ENCODE data around the gene PDE3A.

The PDE3A gene

GRCh38 chr12:20469300-20469699 lies 101.0 kb downstream of the PDE3A start:
- in situ Hi-C loops (cut with HindIII; ENCODE audit: low sequenced_read_pairs) = no loop called here
- DNase-seq (ENCODE audit: low read depth, low spot score) = no peak
- no peak for TF ChIP-seq CTCF (IDR thresholded peaks at IDR 0.05; ENCODE audit: low read depth, low read length)
- no peak overlapping the region for H3K4me3 ChIP-seq (ENCODE audit: low read depth, low read length)

GRCh38 chr12:20469756-20470155 lies 101.4 kb downstream of the PDE3A start:
- H3K4me3 ChIP-seq (ENCODE audit: low read depth, low read length) = no peak overlapping the region
- in situ Hi-C loops (cut with HindIII; ENCODE audit: low sequenced_read_pairs) = no loop called here
- DNase-seq (ENCODE audit: low read depth, low spot score) = no peak
- no peak for TF ChIP-seq CTCF (IDR thresholded peaks at IDR 0.05; ENCODE audit: low read depth, low read length)

GRCh38 chr12:20472102-20472782 lies 103.9 kb downstream of the PDE3A start:
- in situ Hi-C loops (cut with HindIII; ENCODE audit: low sequenced_read_pairs) = no loop called here

GRCh38 chr12:20473133-20473532 lies 104.8 kb downstream of the PDE3A start:
- no peak for TF ChIP-seq CTCF (IDR thresholded peaks at IDR 0.05; ENCODE audit: low read depth, low read length)
- H3K4me3 ChIP-seq (ENCODE audit: low read depth, low read length) = no peak overlapping the region
- DNase-seq (ENCODE audit: low read depth, low spot score) = no peak
- in situ Hi-C loops (cut with HindIII; ENCODE audit: low sequenced_read_pairs) = no loop called here

More at GRCh38 chr12:20472102-20472782, 103.9 kb downstream of the PDE3A start:
- TF ChIP-seq CTCF (IDR thresholded peaks at IDR 0.05; ENCODE audit: low read depth, low read length) = no peak
- H3K4me3 ChIP-seq (ENCODE audit: low read depth, low read length) = no peak overlapping the region
- DNase-seq (ENCODE audit: low read depth, low spot score) = no peak

GRCh38 chr12:20474016-20474415 lies 105.7 kb downstream of the PDE3A start:
- no peak for TF ChIP-seq CTCF (IDR thresholded peaks at IDR 0.05; ENCODE audit: low read depth, low read length)
- no peak overlapping the region for H3K4me3 ChIP-seq (ENCODE audit: low read depth, low read length)
- DNase-seq (ENCODE audit: low read depth, low spot score) = no peak
- in situ Hi-C loops (cut with HindIII; ENCODE audit: low sequenced_read_pairs) = no loop called here

GRCh38 chr12:20474443-20474842 lies 106.1 kb downstream of the PDE3A start:
- TF ChIP-seq CTCF (IDR thresholded peaks at IDR 0.05; ENCODE audit: low read depth, low read length) = no peak
- no peak for DNase-seq (ENCODE audit: low read depth, low spot score)
- in situ Hi-C loops (cut with HindIII; ENCODE audit: low sequenced_read_pairs) = no loop called here
- H3K4me3 ChIP-seq (ENCODE audit: low read depth, low read length) = no peak overlapping the region
